ENCODE results near the gene C1QTNF8. TPM values are rescaled to one million over a fixed set of nuclear protein-coding genes. Genes with fewer than 3 reads are reported as not detected.

The C1QTNF8 gene
- total and polyA plus RNA-seq, 2 donors (not counting 1 experiment from before 2014, with no cell fraction given): not detected

DNA sequence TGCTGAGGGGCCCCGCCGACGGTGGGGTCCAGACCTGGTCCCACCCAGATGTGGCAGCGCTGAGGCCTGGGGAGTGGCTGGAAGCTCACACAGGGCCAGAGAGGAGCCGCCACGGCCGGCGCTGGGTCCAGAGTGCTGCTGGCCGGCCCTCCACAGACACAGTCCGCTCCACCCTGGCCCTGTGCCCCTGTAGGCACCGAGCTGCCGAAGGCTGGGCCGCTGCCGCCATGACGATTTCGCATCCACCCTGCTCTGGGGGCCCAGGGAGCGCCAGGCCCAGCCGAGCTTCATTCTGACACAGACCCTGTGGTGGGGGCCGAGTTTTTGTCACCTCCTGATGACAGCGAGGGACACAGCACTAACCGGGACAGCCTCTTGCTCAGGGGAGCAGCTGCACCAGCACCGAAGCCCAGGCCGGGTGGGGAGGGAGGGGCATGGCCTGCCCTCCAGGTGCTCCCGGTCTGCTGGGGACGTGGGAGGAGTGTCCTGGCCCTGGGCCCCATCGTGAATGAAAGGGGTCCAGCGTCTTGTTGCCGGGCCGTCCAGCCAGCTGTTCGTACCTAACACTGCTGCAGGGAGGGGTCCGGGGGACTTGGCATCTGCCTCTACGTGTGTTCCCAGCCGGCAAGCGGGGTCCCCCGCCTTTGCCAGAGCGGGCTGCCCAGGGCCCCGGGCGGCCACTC lies 50.6 kb downstream of the C1QTNF8 start:
- Histone ChIP-seq H3K36me3 (replicated peaks in 1 of 2; ENCODE audit: control extremely low read depth in 1 of 2, control insufficient read depth in 1 of 2, extremely low read depth in 1 of 2, insufficient read depth in 2 of 2, low read length in 1 of 2) (no peaks in the 10 kb centered on the region), H3K79me2 (ENCODE audit: control insufficient read depth, insufficient read depth, low read length) (no peaks in the 10 kb centered on the region), H3K27me3 (replicated peaks in 1 of 4; ENCODE audit: control extremely low read depth in 1 of 4, control insufficient read depth in 3 of 4, insufficient read depth in 4 of 4, low read length in 3 of 4) (no peaks in the 10 kb centered on the region), H3K4me3 (ENCODE audit: control extremely low read depth in 1 of 5, extremely low read depth in 1 of 5, insufficient read depth in 1 of 5, low read depth in 2 of 5, low read length in 4 of 5) (no peak overlapping the region), H4K20me1 (ENCODE audit: control insufficient read depth, insufficient read depth, low read length, poor library complexity, severe bottlenecking) (no peaks in the 10 kb centered on the region), H3K27ac (ENCODE audit: low read length in 2 of 2) (no peak overlapping the region), H3K9me3 (ENCODE audit: control extremely low read depth in 1 of 3, control insufficient read depth in 2 of 3, insufficient read depth in 1 of 3, low read length in 2 of 3) (peaks cover 0 to 15% (median 0%) of the 10 kb centered on the region in 3 donors), H2AFZ (ENCODE audit: insufficient read depth, low read depth, low read length, poor library complexity, severe bottlenecking) (no peak overlapping the region), H3K9ac (ENCODE audit: low read length) (no peak overlapping the region), H3K4me1 (ENCODE audit: control insufficient read depth in 2 of 2, insufficient read depth in 2 of 2, low read length in 2 of 2) (no peaks in the 10 kb centered on the region), H3K4me2 (replicated peaks; ENCODE audit: low read depth, low read length, poor library complexity, severe bottlenecking) (no peak overlapping the region)
- intact Hi-C loops (cut with micrococcal nuclease): no loop called here
- Mint-ChIP-seq H3K27ac (no peak overlapping the region), H3K4me3 (no peak overlapping the region), H3K4me1 (no peaks in the 10 kb centered on the region), H3K9me3 (ENCODE audit: insufficient read depth) (no peaks in the 10 kb centered on the region), H3K27me3 (peaks cover 8% of the 10 kb centered on the region)
- ChIA-PET CTCF (no interaction called here), POLR2A (interaction anchor here (0.7 kb wide), 1 partner anchor 257 kb away, joined by 3 read pairs; the partner anchor contains the start of gene RPUSD1)
- ATAC-seq (ENCODE audit: low read depth) (no peak), DNase-seq (no peak)
- TF ChIP-seq EZH2 (IDR thresholded peaks at IDR 0.05; ENCODE audit: borderline replicate concordance, insufficient read depth, low read depth, low read length, poor library complexity, severe bottlenecking): no peak
- TF ChIP-seq, protein P1, sequence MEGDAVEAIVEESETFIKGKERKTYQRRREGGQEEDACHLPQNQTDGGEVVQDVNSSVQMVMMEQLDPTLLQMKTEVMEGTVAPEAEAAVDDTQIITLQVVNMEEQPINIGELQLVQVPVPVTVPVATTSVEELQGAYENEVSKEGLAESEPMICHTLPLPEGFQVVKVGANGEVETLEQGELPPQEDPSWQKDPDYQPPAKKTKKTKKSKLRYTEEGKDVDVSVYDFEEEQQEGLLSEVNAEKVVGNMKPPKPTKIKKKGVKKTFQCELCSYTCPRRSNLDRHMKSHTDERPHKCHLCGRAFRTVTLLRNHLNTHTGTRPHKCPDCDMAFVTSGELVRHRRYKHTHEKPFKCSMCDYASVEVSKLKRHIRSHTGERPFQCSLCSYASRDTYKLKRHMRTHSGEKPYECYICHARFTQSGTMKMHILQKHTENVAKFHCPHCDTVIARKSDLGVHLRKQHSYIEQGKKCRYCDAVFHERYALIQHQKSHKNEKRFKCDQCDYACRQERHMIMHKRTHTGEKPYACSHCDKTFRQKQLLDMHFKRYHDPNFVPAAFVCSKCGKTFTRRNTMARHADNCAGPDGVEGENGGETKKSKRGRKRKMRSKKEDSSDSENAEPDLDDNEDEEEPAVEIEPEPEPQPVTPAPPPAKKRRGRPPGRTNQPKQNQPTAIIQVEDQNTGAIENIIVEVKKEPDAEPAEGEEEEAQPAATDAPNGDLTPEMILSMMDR (IDR thresholded peaks at IDR 0.05): no peak
- 80% methylated on average over 36 of the region's 38 CpGs for WGBS (ENCODE audit: insufficient coverage)

All from B cell (primary cell).